ENCODE measurements around the gene DAB2IP. TPM values are rescaled to one million over a fixed set of nuclear protein-coding genes. Genes with fewer than 3 reads are reported as not detected.

The DAB2IP gene
- total RNA-seq, 1 experiment from 2014 or later, result 15.2 TPM

DNA sequence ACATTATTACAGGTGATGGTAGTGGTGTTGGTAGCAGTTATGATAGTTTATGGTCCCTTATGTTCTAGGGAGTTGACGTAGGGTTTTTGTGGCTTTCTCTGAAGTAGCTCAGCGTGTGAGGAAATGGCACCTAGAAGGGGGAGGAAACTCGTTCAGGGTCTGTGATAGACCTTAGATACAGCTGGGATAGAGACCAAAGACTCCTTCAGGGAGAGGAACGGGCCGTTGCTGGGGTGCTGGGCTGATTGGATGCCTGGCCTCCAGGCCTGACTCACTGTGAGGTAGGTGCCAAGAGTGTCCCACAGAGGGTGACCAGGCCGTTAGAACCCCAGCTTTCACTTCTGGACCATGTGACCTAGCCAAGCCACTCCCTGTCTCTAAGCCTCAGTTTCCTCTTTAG lies 96.6 kb downstream of the DAB2IP start:
- Histone ChIP-seq H3K4me2 (ENCODE audit: low read length) (no peak overlapping the region), H4K20me1 (ENCODE audit: low read length) (no peaks in the 10 kb centered on the region), H2AFZ (ENCODE audit: low read length) (no peak overlapping the region), H3K36me3 (ENCODE audit: low read depth, low read length) (no peaks in the 10 kb centered on the region), H3K79me2 (ENCODE audit: low read length) (0 out of 2 replicates have a peak, but pooled peaks cover 5% of the 10 kb centered on the region), H3K27me3 (ENCODE audit: low read length) (no peaks in the 10 kb centered on the region), H3K9me3 (ENCODE audit: low read length) (no peaks in the 10 kb centered on the region), H3K9me2 (replicated peaks; ENCODE audit: low read length) (no peaks in the 10 kb centered on the region), H3K4me3 (ENCODE audit: low read length) (no peak overlapping the region), H3K9ac (ENCODE audit: low read length) (no peak overlapping the region), H3F3A (ENCODE audit: low read length, unreplicated experiment) (no peaks in the 10 kb centered on the region), H3K27ac (ENCODE audit: low read length) (no peak overlapping the region), H3K4me1 (ENCODE audit: insufficient read depth, low read length) (peaks cover 13% of the 10 kb centered on the region)
- ChIA-PET POLR2A (ENCODE audit: unreplicated experiment) (no interaction called here), CTCF (no interaction called here)
- ATAC-seq (no peak), DNase-seq (no peak)
- intact Hi-C loops (cut with micrococcal nuclease), result no loop called here
- TF ChIP-seq EZH2phosphoT487 (IDR thresholded peaks at IDR 0.05; ENCODE audit: borderline replicate concordance, low read length) (no peak), EZH2 (IDR thresholded peaks at IDR 0.05; ENCODE audit: low read length, unreplicated experiment) (no peak)
- TF ChIP-seq, protein P1, sequence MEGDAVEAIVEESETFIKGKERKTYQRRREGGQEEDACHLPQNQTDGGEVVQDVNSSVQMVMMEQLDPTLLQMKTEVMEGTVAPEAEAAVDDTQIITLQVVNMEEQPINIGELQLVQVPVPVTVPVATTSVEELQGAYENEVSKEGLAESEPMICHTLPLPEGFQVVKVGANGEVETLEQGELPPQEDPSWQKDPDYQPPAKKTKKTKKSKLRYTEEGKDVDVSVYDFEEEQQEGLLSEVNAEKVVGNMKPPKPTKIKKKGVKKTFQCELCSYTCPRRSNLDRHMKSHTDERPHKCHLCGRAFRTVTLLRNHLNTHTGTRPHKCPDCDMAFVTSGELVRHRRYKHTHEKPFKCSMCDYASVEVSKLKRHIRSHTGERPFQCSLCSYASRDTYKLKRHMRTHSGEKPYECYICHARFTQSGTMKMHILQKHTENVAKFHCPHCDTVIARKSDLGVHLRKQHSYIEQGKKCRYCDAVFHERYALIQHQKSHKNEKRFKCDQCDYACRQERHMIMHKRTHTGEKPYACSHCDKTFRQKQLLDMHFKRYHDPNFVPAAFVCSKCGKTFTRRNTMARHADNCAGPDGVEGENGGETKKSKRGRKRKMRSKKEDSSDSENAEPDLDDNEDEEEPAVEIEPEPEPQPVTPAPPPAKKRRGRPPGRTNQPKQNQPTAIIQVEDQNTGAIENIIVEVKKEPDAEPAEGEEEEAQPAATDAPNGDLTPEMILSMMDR (conservative IDR thresholded peaks at IDR 0.05; ENCODE audit: low read depth, low read length), result no peak
- no TSS peak for BruUV-seq (replicated peaks)

DNA sequence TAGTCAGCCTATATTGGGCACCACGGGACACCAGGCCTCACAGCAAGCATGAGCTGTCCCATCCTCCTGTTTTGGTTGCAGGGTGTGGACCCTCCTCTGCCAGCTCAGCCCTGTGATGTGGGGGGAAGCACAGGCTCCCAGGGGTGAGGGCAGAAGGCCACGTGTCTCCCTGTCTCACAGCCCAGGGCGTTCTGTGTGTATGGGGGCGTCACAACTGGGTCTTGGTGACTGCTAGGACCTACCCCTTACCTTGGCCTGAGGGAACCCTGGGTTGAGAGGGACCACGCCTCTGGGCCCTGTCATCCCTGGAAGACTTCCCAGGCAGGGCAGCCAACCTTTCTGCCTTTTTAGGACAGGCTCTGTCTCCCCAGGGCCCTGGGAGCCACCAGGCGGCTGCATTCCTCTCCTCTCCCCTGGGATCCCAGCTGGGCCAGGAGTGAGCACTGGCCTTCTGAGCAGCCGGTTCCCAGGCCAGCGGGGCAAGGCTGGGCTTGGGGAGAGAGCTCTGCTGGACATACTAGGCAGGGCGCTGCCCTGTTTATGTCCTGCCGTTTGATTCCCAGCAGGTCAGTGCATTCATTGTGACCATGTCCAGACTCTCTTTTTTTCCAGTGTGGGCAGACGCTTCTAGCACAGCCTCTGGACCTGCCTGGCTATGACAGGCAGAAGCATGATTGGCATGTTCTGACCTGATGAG lies 97.4 kb downstream of the DAB2IP start:
- ATAC-seq (no peak), DNase-seq (no peak)
- Histone ChIP-seq H3K36me3 (ENCODE audit: low read depth, low read length) (no peaks in the 10 kb centered on the region), H3K9me3 (ENCODE audit: low read length) (no peaks in the 10 kb centered on the region), H3K4me3 (ENCODE audit: low read length) (no peak overlapping the region), H2AFZ (ENCODE audit: low read length) (no peak overlapping the region), H3K4me1 (ENCODE audit: insufficient read depth, low read length) (peaks cover 9% of the 10 kb centered on the region), H3K27me3 (ENCODE audit: low read length) (no peaks in the 10 kb centered on the region), H4K20me1 (ENCODE audit: low read length) (no peaks in the 10 kb centered on the region), H3K79me2 (ENCODE audit: low read length) (0 out of 2 replicates have a peak, but pooled peaks cover 5% of the 10 kb centered on the region), H3K9me2 (replicated peaks; ENCODE audit: low read length) (no peaks in the 10 kb centered on the region), H3K4me2 (ENCODE audit: low read length) (no peak overlapping the region), H3K9ac (ENCODE audit: low read length) (no peak overlapping the region), H3K27ac (ENCODE audit: low read length) (no peak overlapping the region), H3F3A (ENCODE audit: low read length, unreplicated experiment) (no peaks in the 10 kb centered on the region)
- POLR2A ChIA-PET (ENCODE audit: unreplicated experiment), result no interaction called here
- no TSS peak for BruUV-seq (replicated peaks)
- TF ChIP-seq EZH2 (IDR thresholded peaks at IDR 0.05; ENCODE audit: low read length, unreplicated experiment), result no peak
- TF ChIP-seq EZH2phosphoT487 (IDR thresholded peaks at IDR 0.05; ENCODE audit: borderline replicate concordance, low read length), result no peak
- TF ChIP-seq, protein P1 (conservative IDR thresholded peaks at IDR 0.05; ENCODE audit: low read depth, low read length), result no peak
- CTCF ChIA-PET, result no interaction called here
- intact Hi-C loops (cut with micrococcal nuclease), result no loop called here

GRCh38 chr9:121749614-121750013 lies 98.2 kb downstream of the DAB2IP start:
- Histone ChIP-seq H3K9me3 (ENCODE audit: low read length) (no peaks in the 10 kb centered on the region), H3K4me1 (ENCODE audit: insufficient read depth, low read length) (peaks cover 3% of the 10 kb centered on the region; the same call in 1 of the 2 replicates), H3K27ac (ENCODE audit: low read length) (no peak overlapping the region), H3K9me2 (replicated peaks; ENCODE audit: low read length) (no peaks in the 10 kb centered on the region), H3K4me3 (ENCODE audit: low read length) (no peak overlapping the region), H4K20me1 (ENCODE audit: low read length) (no peaks in the 10 kb centered on the region), H2AFZ (ENCODE audit: low read length) (no peak overlapping the region), H3K9ac (ENCODE audit: low read length) (no peak overlapping the region), H3F3A (ENCODE audit: low read length, unreplicated experiment) (no peaks in the 10 kb centered on the region), H3K79me2 (ENCODE audit: low read length) (0 out of 2 replicates have a peak, but pooled peaks cover 3% of the 10 kb centered on the region), H3K36me3 (ENCODE audit: low read depth, low read length) (no peaks in the 10 kb centered on the region), H3K27me3 (ENCODE audit: low read length) (no peaks in the 10 kb centered on the region), H3K4me2 (ENCODE audit: low read length) (no peak overlapping the region)
- ATAC-seq (no peak), DNase-seq (no peak)
- CTCF ChIA-PET, result no interaction called here
- TF ChIP-seq EZH2 (IDR thresholded peaks at IDR 0.05; ENCODE audit: low read length, unreplicated experiment) (no peak), EZH2phosphoT487 (IDR thresholded peaks at IDR 0.05; ENCODE audit: borderline replicate concordance, low read length) (no peak)
- TF ChIP-seq, protein P1 (conservative IDR thresholded peaks at IDR 0.05; ENCODE audit: low read depth, low read length), result no peak
- no TSS peak for BruUV-seq (replicated peaks)
- intact Hi-C loops (cut with micrococcal nuclease), result no loop called here
- POLR2A ChIA-PET (ENCODE audit: unreplicated experiment), result no interaction called here

Measured in PC-3 (cell line).